K562 (cell line): ENCODE results near the gene METTL14. TPM values are rescaled to one million over a fixed set of nuclear protein-coding genes. Genes with fewer than 3 reads are reported as not detected.

Experiments used
- CTCF ChIP-seq, 3 experiments: IDR thresholded peaks in 2 of 3; conservative IDR thresholded peaks in 1 of 3; 2 replicates each; pipeline ENCODE4 v1.5.1; 2011 to 2012; ENCODE audit warnings: low read length in 3 of 3, mild to moderate bottlenecking in 3 of 3, control low read depth in 2 of 3, improper control_type of control experiment in 1 of 3, inconsistent platforms in 1 of 3, low read depth in 1 of 3, mixed read lengths in 1 of 3, moderate library complexity in 1 of 3; ENCODE audit not compliant: insufficient read depth in 2 of 3
- FOXP1 ChIP-seq: sonication (generic); formaldehyde crosslinking; IDR thresholded peaks from 2 replicates; pipeline ENCODE4 v1.8.0; 2022; ENCODE audit warnings: mild to moderate bottlenecking, missing genetic modification reagents
- GTF2E2 ChIP-seq: fragments of 200-800 bp; sonication (Bioruptor generic); IDR thresholded peaks from 2 replicates; pipeline ENCODE4 v1.6.1; 2016; ENCODE audit warnings: missing genetic modification characterization, missing compliant biosample characterization
- HOXB6 ChIP-seq: fragments of 250-450 bp; sonication (Bioruptor Pico); IDR thresholded peaks from 2 replicates; pipeline ENCODE4 v1.5.1; 2022; ENCODE audit warnings: mild to moderate bottlenecking, borderline replicate concordance
- SNRNP70 ChIP-seq: fragments of 200-400 bp; formaldehyde crosslinking; optimal IDR thresholded peaks from 2 replicates; pipeline ENCODE3; 2017; ENCODE audit warnings: low read depth, low read length
- STAT5A ChIP-seq: IDR thresholded peaks from 2 replicates; pipeline ENCODE4 v1.6.1; 2012; ENCODE audit warnings: low read length, inconsistent platforms, borderline replicate concordance
- THAP12 ChIP-seq: fragments of 250-450 bp; sonication (Bioruptor Pico); IDR thresholded peaks from 2 replicates; pipeline ENCODE4 v1.9.0; 2021; ENCODE audit warnings: mild to moderate bottlenecking, inconsistent platforms
- ZBTB8A ChIP-seq: fragments of 450-650 bp; IDR thresholded peaks from 2 replicates; pipeline ENCODE4 v1.6.1; 2018; ENCODE audit warnings: mild to moderate bottlenecking, moderate library complexity; ENCODE audit not compliant: partially characterized antibody
- ZNF407 ChIP-seq: fragments of 450-650 bp; IDR thresholded peaks from 2 replicates; pipeline ENCODE4 v1.6.1; 2016; ENCODE audit warnings: low read depth
- polyA plus RNA-seq, 8 experiments: library from polyadenylated mRNA; depleted of rRNA in 4 of 8; stranded (reverse) in 5 of 8; unstranded in 3 of 8; fragments of >200 nt; fragmentation: Nextera tagmentation in 2 of 8; fragmentation: Illumina TruSeq in 1 of 8; extraction: Ambion mirVana in 2 of 8; extraction: Trizol in 1 of 8; gene quantifications; 2 replicates each; pipeline versions ENCODE4 v1.2.1 to v1.2.3, GENCODE V29; 2011 to 2014; ENCODE audit warnings: inconsistent platforms in 1 of 8, missing spikeins in 1 of 8
- total RNA-seq, 7 experiments: library from RNA; depleted of rRNA in 6 of 7; stranded (reverse); fragments of >200 nt in 6 of 7; fragmentation: Illumina TruSeq in 2 of 7; extraction: Trizol in 2 of 7; gene quantifications; 2 replicates each; pipeline versions ENCODE4 v1.2.1 to v1.2.3, GENCODE V29; 2011 to 2021; ENCODE audit warnings: low replicate concordance in 1 of 7

Gene METTL14
- total and polyA plus RNA-seq, 9 of the 15 experiments (the other 6 are each of a cell fraction or from before 2014, with no cell fraction given), result 16.7 to 42.4 (median 27.7) TPM

GRCh38 chr4:118684873-118685811, at the start of gene METTL14 (continued):
- TF ChIP-seq ZNF407 (no peak), FOXP1 (CRISPR knock-in tag) (no peak), STAT5A (no peak; the same call in 1 of the 2 replicates), SNRNP70 (no peak), THAP12 (CRISPR knock-in tag) (no peak), HOXB6 (CRISPR knock-in tag) (no peak), ZBTB8A (no peak), CTCF (IDR thresholded peaks at IDR 0.05 in 2 of 3, conservative IDR thresholded peaks at IDR 0.05 in 1 of 3; ENCODE audit: insufficient read depth in 2 of 3, low read depth in 1 of 3, low read length in 3 of 3) (no peak), GTF2E2 (tag) (peak; percentile 69; the same call in 1 of the 2 replicates)
